Ovary (tissue), 3 donors: ENCODE data around the gene KRTAP3-1.

Source experiments
- POLR2A ChIP-seq: fragments of 450-650 bp; IDR thresholded peaks from one replicate; pipeline ENCODE4 v1.6.1; 2017; ENCODE audit warnings: antibody characterized with exemption, mild to moderate bottlenecking, moderate library complexity
- TF ChIP-seq, protein P1 (sequence below), 3 donors: fragments of 450-650 bp in 2 of 3; fragments of 200-600 bp in 1 of 3; IDR thresholded peaks; one replicate each; pipeline versions ENCODE4 v1.5.1 to v1.8.0; 2016 to 2022; ENCODE audit warnings: antibody characterized with exemption in 3 of 3, mild to moderate bottlenecking in 1 of 3
- donor health status: DM: no; HTN: no; CAD: no.

- TF ChIP-seq POLR2A: no peak
- TF ChIP-seq, protein P1, sequence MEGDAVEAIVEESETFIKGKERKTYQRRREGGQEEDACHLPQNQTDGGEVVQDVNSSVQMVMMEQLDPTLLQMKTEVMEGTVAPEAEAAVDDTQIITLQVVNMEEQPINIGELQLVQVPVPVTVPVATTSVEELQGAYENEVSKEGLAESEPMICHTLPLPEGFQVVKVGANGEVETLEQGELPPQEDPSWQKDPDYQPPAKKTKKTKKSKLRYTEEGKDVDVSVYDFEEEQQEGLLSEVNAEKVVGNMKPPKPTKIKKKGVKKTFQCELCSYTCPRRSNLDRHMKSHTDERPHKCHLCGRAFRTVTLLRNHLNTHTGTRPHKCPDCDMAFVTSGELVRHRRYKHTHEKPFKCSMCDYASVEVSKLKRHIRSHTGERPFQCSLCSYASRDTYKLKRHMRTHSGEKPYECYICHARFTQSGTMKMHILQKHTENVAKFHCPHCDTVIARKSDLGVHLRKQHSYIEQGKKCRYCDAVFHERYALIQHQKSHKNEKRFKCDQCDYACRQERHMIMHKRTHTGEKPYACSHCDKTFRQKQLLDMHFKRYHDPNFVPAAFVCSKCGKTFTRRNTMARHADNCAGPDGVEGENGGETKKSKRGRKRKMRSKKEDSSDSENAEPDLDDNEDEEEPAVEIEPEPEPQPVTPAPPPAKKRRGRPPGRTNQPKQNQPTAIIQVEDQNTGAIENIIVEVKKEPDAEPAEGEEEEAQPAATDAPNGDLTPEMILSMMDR (IDR thresholded peaks at IDR 0.05): no peak
Observed at GRCh38 chr17:41029633-41030245, 20.8 kb upstream of the KRTAP3-1 start, which contains the start of gene KRTAP1-4.
